Urothelium cell line (cell line): ENCODE data around the gene AMIGO2.

ENCODE experiments used
- DNase-seq: peaks from one replicate; pipeline ENCODE4 v3.0.0; 2011; ENCODE audit warnings: low spot score, mixed read lengths
- FAIRE-seq: peaks from 2 replicates; lab custom pipeline; 2011; peaks lifted over from hg19 to GRCh38; lab: Jason Lieb, UNC

Gene AMIGO2

GRCh38 chr12:47098099-47098498 lies 18.3 kb upstream of the AMIGO2 start:
- FAIRE-seq: no peak

GRCh38 chr12:47097276-47097896 lies 17.6 kb upstream of the AMIGO2 start:
- FAIRE-seq: no peak
- DNase-seq: no peak

More at GRCh38 chr12:47098099-47098498, 18.3 kb upstream of the AMIGO2 start:
- no peak for DNase-seq

DNA sequence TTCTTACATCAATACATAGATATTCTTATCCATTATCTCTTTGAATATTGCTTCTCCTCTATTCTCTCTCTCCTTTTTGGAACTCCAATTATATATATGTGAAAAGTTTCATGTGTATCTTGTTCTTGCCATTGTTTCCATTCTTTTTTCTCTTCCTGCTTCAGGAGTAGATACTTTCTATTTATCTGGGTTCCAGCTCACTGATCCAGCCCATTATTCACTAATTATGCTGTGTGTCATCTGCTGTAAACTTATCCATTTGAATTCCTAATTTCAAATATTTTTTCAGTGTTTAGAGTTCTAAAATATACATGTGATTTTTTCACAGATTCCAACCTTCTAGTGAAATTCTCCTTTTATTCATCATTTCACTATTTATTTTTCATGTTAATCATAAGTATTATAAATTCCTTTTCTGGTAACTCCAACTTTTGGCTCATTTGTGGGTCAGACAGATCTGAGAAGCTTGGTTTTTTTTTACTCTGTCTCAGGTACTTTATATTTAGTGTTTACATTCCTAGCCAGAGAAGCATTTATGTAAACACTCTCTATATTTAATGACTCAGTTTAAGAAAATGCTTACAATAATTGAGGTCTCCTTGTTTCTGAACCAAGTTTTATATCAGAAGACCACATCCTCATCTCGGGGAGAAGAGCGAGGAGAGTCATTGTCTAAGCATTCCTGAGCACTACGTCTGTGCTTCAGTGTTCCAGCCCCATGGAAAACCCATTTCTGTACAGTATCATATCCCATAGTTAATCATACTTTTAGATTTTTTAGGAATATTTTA lies 15.9 kb upstream of the AMIGO2 start:
- DNase-seq (peak; percentile 63), FAIRE-seq (no peak)

DNA sequence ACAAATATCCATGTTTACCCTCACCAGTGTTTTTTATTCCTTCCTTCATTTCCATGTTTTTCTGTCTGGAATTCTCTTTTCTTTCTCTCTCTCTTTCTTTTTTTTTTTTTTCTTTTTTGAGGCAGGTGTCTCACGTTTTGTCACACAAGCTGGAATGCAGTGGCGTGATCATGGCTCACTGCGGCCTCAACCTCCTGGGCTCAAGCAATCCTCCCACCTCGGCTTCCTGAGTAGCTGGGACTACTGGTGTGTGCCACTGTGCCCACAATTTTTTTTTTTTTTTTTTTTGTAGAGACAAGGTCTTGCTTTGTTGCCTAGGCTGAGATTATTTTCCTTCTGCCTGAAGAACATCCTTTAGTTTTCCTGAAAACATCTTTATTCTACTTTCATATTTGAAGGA lies 15.0 kb upstream of the AMIGO2 start:
- FAIRE-seq (no peak), DNase-seq (no peak)

DNA sequence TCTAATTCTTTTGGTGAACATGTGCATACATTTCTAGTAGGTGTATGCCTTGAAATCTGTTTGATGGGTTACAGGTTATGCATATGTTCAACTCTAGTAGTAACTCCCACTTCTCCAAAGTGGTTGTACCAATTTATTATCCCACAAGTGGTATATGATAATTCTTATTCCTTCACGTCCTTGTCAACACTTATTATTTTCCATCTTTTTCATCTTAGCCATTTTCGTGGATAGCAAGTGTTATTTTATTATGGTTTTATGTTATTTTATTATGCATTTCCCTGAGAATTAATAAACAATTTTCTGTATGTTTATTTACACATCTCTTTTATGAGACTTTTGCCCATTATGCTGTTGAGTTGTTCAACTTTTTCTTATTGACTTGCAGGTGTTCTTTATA lies 11.2 kb upstream of the AMIGO2 start:
- FAIRE-seq: no peak
- no peak for DNase-seq

GRCh38 chr12:47088021-47088944 lies 8.5 kb upstream of the AMIGO2 start:
- no peak for FAIRE-seq
- DNase-seq: no peak

- FAIRE-seq (no peak), DNase-seq (no peak)
Measured at GRCh38 chr12:47087088-47087688, 7.4 kb upstream of the AMIGO2 start.

GRCh38 chr12:47085815-47086252 lies 6.1 kb upstream of the AMIGO2 start:
- no peak for FAIRE-seq

DNA sequence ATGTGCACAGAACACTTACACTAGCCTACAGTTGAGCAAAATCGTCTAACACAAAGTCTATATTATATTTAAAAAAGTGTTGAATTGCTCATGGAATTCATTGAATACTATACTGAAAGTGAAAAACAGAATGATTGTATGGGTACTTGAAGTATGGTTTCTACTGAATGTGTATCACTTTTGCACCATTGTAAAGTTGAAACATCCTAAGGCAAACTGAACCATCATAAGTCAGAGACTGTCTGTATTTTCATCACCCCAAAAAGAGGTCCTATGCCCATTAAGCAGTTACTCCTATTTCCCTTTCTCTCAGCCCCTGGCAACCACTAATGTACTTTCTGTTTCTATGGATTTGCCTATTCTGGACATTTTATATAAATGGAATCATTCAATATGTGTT lies 4.4 kb upstream of the AMIGO2 start:
- DNase-seq (no peak), FAIRE-seq (no peak)

More at GRCh38 chr12:47085815-47086252, 6.1 kb upstream of the AMIGO2 start:
- peak; percentile 58 for DNase-seq

GRCh38 chr12:47082796-47083621 lies 3.2 kb upstream of the AMIGO2 start:
- peak; percentile 77 for FAIRE-seq
- DNase-seq: peak; percentile 63

DNA sequence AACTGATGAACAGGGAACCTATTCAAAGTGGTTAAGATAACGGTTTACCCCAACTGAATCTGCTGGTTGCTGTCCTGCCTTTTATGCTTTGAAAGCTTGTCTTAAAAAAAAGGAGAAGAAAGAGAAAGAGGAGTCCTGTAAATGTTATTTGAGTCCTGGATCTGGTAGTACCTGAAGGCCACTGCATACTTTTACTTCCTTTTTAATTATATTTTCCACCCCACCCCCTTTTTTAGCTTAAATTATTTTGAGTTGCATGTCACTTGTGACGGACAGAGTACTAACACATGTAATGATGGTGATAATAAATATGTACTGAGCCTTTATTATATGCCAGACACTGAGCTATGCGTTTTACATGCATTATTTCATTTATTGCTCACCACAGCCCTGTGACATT lies 2.5 kb upstream of the AMIGO2 start:
- FAIRE-seq: no peak
- DNase-seq: no peak

DNA sequence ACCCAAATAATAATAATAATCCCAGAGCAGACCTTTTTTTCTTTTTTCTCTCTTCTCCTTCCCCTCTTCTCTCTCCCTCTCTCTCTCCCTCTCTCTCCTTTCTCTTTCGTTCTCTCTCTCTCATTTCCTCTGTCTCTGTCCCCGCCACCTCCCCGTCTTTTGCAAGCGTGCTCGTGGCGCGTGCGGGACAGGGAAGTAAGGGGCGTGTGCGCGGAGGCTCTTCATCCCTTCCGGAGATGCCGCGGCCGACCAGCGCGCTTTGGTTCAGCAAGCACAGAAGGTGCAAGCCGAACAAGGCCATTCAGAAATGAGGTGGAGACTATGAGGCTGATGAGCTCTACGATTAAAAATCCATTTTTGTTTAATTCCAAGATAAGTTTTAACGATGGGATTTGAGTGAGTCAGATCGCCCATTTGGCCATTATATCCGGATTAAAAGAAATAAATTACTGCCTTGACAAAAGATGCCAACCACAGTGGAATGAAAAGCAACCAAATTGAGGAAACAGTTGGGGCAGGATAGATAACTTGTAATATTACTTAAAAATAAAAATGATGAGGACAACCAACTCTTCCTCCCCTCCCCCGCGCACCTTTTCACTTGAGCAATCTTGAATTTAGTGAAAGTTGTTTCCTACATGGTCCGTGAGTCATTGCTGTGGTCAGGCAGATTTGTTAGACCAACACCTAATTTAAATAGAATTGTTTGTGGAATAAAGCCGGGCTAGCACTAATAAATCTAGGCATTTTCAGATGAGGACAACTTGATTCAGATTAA lies 1.2 kb upstream of the AMIGO2 start:
- no peak for FAIRE-seq
- DNase-seq: peak; percentile 52

DNA sequence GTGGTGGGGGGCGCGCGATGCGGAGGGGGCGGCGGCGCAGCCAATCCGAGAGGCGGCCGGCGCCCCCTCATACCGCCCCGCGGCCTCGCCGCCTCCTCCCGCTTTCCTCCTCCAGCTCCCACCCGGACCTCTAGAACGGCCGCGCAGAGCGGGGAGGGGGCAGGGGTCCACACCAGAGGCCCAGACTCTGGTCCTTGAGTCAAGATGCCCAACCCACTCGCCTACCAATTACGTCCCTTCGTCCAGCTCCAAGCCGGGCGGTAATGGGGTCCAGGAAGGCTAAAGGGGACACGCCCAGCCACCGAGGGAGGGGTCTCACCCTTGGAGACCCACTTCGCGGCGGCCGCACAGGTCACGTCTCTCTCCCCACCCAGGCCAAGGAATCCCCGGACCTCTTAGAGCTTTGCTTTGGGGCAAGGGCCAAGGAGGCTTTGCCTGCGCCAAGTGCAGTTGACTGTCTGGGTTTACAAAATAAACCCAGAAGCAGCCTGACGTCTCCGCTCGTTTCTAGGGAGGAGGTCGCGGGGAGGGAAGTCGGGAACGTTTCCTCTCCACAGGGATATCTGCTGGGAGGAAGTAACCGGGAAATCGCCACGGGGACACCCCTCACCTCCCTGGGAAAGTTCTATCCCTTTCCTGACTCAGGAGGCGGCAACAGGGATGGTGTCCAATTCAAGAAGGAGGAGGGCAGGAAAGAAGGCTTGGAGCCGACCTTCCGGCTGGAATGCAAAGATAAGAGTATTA lies 394 bp upstream of the AMIGO2 start:
- DNase-seq (peak; percentile 70), FAIRE-seq (no peak)

- FAIRE-seq (no peak), DNase-seq (peak; percentile 49)
Measured at GRCh38 chr12:47078733-47079467, 859 bp downstream of the AMIGO2 start.

GRCh38 chr12:47078086-47078395 lies 1.7 kb downstream of the AMIGO2 start:
- DNase-seq: no peak
- FAIRE-seq: no peak

GRCh38 chr12:47077206-47078085 lies 2.3 kb downstream of the AMIGO2 start:
- DNase-seq (no peak), FAIRE-seq (no peak)
